HCT116 (cell line): ENCODE results near the gene NEB. TPM values are rescaled to one million over a fixed set of nuclear protein-coding genes. Genes with fewer than 3 reads are reported as not detected.
"Not testable (repeated sequence)": the region's sequence is repeated elsewhere in the genome, so short reads cannot be mapped to it uniquely, and the experiment has no call there.

Experiments used
- ATAC-seq: fragments of 200-7000 bp; cut with Tn5 transposase; 2 replicates; pipeline ENCODE4 v1.9.1; 2020; ENCODE audit warnings: mild to moderate bottlenecking, moderate library complexity
- BruUV-seq: library from RNA; stranded (reverse); fragments of 400-500 nt; replicated peaks from 2 replicates; lab custom pipeline; 2021; lab: Mats Ljungman, UMichigan
- CTCF ChIA-PET: fragments of 300-600 bp; sonication (Branson Sonifier 250); formaldehyde crosslinking; loops from one replicate; lab custom pipeline; 2021; ENCODE audit warnings: antibody characterized with exemption; lab: Charles Lee
- POLR2A ChIA-PET: fragments of 300-600, 350-600 bp; sonication (Branson Sonifier 250); formaldehyde crosslinking; loops from one replicate; lab custom pipeline; 2021; ENCODE audit warnings: antibody characterized with exemption; lab: Charles Lee
- RAD21 ChIA-PET, 2 experiments: fragments of 300-600 bp; sonication (Branson Sonifier 250); formaldehyde crosslinking; loops; one replicate each; lab custom pipeline; 2023; ENCODE audit warnings: low total read pairs in 2 of 2; ENCODE audit not compliant: uncharacterized antibody in 2 of 2, unreplicated experiment in 2 of 2, low non-redundant PET in 1 of 2; lab: Charles Lee
- DNase-seq: peaks from one replicate; pipeline ENCODE4 v3.0.0-alpha.2; 2010; ENCODE audit warnings: low read depth, low spot score
- H2AFZ ChIP-seq: fragments of 200-600 bp; shearing (Covaris generic), sonication (generic); 2 replicates; pipeline ENCODE4 v1.6.1; 2017; ENCODE audit warnings: low read depth, mixed run types, mixed read lengths, antibody characterized with exemption, low read length; ENCODE audit not compliant: poor library complexity, severe bottlenecking
- H3K27ac ChIP-seq: 2 replicates; pipeline ENCODE4 v1.5.1; 2012; ENCODE audit warnings: low read depth, low read length
- H3K27me3 ChIP-seq: fragments of 200-600 bp; sonication (generic); 2 replicates; pipeline ENCODE4 v1.6.1; 2016; ENCODE audit warnings: mixed run types, low read length, mixed read lengths; ENCODE audit not compliant: insufficient read depth
- H3K36me3 ChIP-seq, 2 experiments: fragments of 200-500 bp in 1 of 2; fragments of 200-600 bp in 1 of 2; sonication (Bioruptor generic) in 1 of 2; sonication (generic) in 1 of 2; 2 replicates each; pipeline versions ENCODE4 v1.5.1 to v1.6.1; 2014 to 2016; ENCODE audit warnings: low read length in 2 of 2, inconsistent platforms in 1 of 2, mixed read lengths in 1 of 2, mixed run types in 1 of 2; ENCODE audit not compliant: insufficient read depth in 2 of 2, control insufficient read depth in 1 of 2
- H3K4me1 ChIP-seq, 2 experiments: fragments of 200-600 bp in 1 of 2; sonication (generic) in 1 of 2; 2 replicates each; pipeline versions ENCODE4 v1.5.1 to v1.6.1; 2012 to 2017; ENCODE audit warnings: low read length in 2 of 2, inconsistent platforms in 1 of 2, mild to moderate bottlenecking in 1 of 2, mixed read lengths in 1 of 2, mixed run types in 1 of 2, moderate library complexity in 1 of 2; ENCODE audit not compliant: insufficient read depth in 2 of 2, control insufficient read depth in 1 of 2
- H3K4me2 ChIP-seq: fragments of 200-600 bp; sonication (generic); 2 replicates; pipeline ENCODE4 v1.6.1; 2017; ENCODE audit warnings: mixed run types, low read length, mixed read lengths
- H3K4me3 ChIP-seq, 2 experiments: fragments of 200-600 bp in 1 of 2; sonication (generic) in 1 of 2; replicated peaks in 1 of 2; 2 replicates each; pipeline ENCODE4 v1.5.1; 2011 to 2016; ENCODE audit warnings: low read length in 2 of 2, control low read depth in 1 of 2, low read depth in 1 of 2, mild to moderate bottlenecking in 1 of 2, mixed read lengths in 1 of 2, mixed run types in 1 of 2
- H3K79me2 ChIP-seq: fragments of 200-600 bp; sonication (generic); 2 replicates; pipeline ENCODE4 v1.6.1; 2017; ENCODE audit warnings: mild to moderate bottlenecking, mixed run types, low read length, moderate library complexity, mixed read lengths; ENCODE audit not compliant: insufficient read depth
- H3K9ac ChIP-seq: fragments of 200-600 bp; sonication (generic); 2 replicates; pipeline ENCODE4 v1.6.1; 2016; ENCODE audit warnings: low read length, mixed read lengths
- H3K9me2 ChIP-seq: fragments of 200-600 bp; sonication (generic), shearing (Covaris generic); 2 replicates; pipeline ENCODE4 v1.6.1; 2017; ENCODE audit warnings: mixed run types, mild to moderate bottlenecking, moderate library complexity; ENCODE audit not compliant: insufficient read depth
- H3K9me3 ChIP-seq, 2 experiments: fragments of 200-500 bp in 1 of 2; fragments of 200-600 bp in 1 of 2; sonication (Bioruptor generic) in 1 of 2; sonication (generic) in 1 of 2; 2 replicates each; pipeline ENCODE4 v1.6.1; 2014 to 2017; ENCODE audit warnings: low read length in 2 of 2, mixed read lengths in 2 of 2, inconsistent platforms in 1 of 2, low read depth in 1 of 2, mild to moderate bottlenecking in 1 of 2, mixed run types in 1 of 2, moderate library complexity in 1 of 2; ENCODE audit not compliant: control insufficient read depth in 1 of 2, insufficient read depth in 1 of 2
- H4K20me1 ChIP-seq: fragments of 200-600 bp; sonication (generic), shearing (Covaris generic); 2 replicates; pipeline ENCODE4 v1.6.1; 2017; ENCODE audit warnings: mixed run types, mild to moderate bottlenecking, moderate library complexity; ENCODE audit not compliant: insufficient read depth
- CEBPB ChIP-seq: IDR thresholded peaks from 2 replicates; pipeline ENCODE4 v1.6.1; 2012; ENCODE audit warnings: low read depth
- EGR1 ChIP-seq: IDR thresholded peaks from 2 replicates; pipeline ENCODE4 v1.6.1; 2012; ENCODE audit warnings: low read depth
- ELF1 ChIP-seq: IDR thresholded peaks from 2 replicates; pipeline ENCODE4 v1.6.1; 2012; ENCODE audit warnings: low read depth, borderline replicate concordance
- EZH2 ChIP-seq: fragments of 200-600 bp; sonication (generic); IDR thresholded peaks from 2 replicates; pipeline ENCODE4 v1.6.1; 2017; ENCODE audit warnings: antibody characterized with exemption, mixed run types
- FOSL1 ChIP-seq: IDR thresholded peaks from 2 replicates; pipeline ENCODE4 v1.6.1; 2012; ENCODE audit warnings: low read depth
- JUND ChIP-seq: IDR thresholded peaks from 2 replicates; pipeline ENCODE4 v1.6.1; 2012
- POLR2A ChIP-seq: IDR thresholded peaks from 2 replicates; pipeline ENCODE4 v1.7.0; 2011; ENCODE audit warnings: borderline replicate concordance; ENCODE audit not compliant: insufficient read depth, insufficient read length; ENCODE audit errors: extremely low read depth
- POLR2AphosphoS5 ChIP-seq: IDR thresholded peaks from 2 replicates; pipeline ENCODE4 v1.6.1; 2011; ENCODE audit warnings: mild to moderate bottlenecking, low read depth, low read length, moderate library complexity
- RAD21 ChIP-seq: IDR thresholded peaks from 2 replicates; pipeline ENCODE4 v1.6.1; 2012; ENCODE audit warnings: low read depth, mild to moderate bottlenecking
- SIN3A ChIP-seq: IDR thresholded peaks from 2 replicates; pipeline ENCODE4 v1.6.1; 2012; ENCODE audit warnings: low read depth
- SP1 ChIP-seq: IDR thresholded peaks from 2 replicates; pipeline ENCODE4 v1.6.1; 2012; ENCODE audit warnings: low read depth
- SRF ChIP-seq: IDR thresholded peaks from 2 replicates; pipeline ENCODE4 v1.6.1; 2012; ENCODE audit warnings: low read depth
- TCF7L2 ChIP-seq: IDR thresholded peaks from 2 replicates; pipeline ENCODE4 v1.7.0; 2011; ENCODE audit warnings: borderline replicate concordance, inconsistent platforms; ENCODE audit not compliant: insufficient read depth, insufficient read length; ENCODE audit errors: extremely low read depth
- ZFX ChIP-seq: fragments of 450-650 bp; IDR thresholded peaks from 2 replicates; pipeline ENCODE4 v1.6.1; 2017
- ZNF274 ChIP-seq: fragments of 200-500 bp; sonication (Bioruptor generic); IDR thresholded peaks from 2 replicates; pipeline ENCODE4 v1.6.1; 2014; ENCODE audit warnings: mild to moderate bottlenecking, low read depth, low read length, inconsistent platforms
- intact Hi-C: fragments of 100-400 bp; cut with micrococcal nuclease; formaldehyde crosslinking; loops from 2 replicates; pipeline ENCODE4 v1.10.0; 2022
- total RNA-seq: library from RNA; stranded (reverse); gene quantifications from one replicate; pipeline ENCODE4 v1.2.1, GENCODE V29; 2021; ENCODE audit not compliant: unreplicated experiment
- TF ChIP-seq, protein P1 (sequence below): IDR thresholded peaks from 2 replicates; pipeline ENCODE4 v1.6.1; 2011; ENCODE audit warnings: mild to moderate bottlenecking, low read length, moderate library complexity; ENCODE audit not compliant: insufficient replicate concordance; ENCODE audit errors: extremely low read depth
- TF ChIP-seq, protein P2 (sequence below): IDR thresholded peaks from 2 replicates; pipeline ENCODE4 v1.6.1; 2012
- TF ChIP-seq, protein P3 (sequence below): IDR thresholded peaks from 2 replicates; pipeline ENCODE4 v1.6.1; 2012; ENCODE audit warnings: low read depth

The NEB gene
- total RNA-seq, 1 experiment from 2014 or later = 0.34 TPM

DNA sequence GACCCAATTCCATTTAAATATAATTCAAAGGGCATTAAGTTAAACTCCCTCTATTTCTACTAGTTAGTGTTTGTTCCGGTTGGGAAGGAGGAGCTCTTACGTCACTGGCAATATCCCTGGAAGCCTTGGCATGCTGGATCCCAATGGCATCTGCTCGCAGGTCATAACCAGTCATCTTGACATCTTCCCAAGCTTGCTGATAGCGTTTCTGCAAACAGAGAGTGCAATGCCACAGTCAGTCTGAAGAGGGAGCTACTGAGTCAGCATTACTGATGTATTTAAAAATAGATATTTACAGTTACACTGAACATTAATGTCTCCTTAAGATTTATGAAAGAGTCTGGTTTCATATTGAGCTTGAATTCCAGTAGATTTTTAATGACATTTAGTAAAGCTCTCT lies 153.6 kb downstream of the NEB start:
- H4K20me1 ChIP-seq, H3K27ac ChIP-seq, RAD21 ChIA-PET, CTCF ChIA-PET, H3K27me3 ChIP-seq, H3K4me3 ChIP-seq, H3K9ac ChIP-seq, H3K9me3 ChIP-seq, H3K4me1 ChIP-seq, POLR2A ChIA-PET, DNase-seq, H3K4me2 ChIP-seq, BruUV-seq, H3K79me2 ChIP-seq, H2AFZ ChIP-seq, intact Hi-C loops, H3K36me3 ChIP-seq, H3K9me2 ChIP-seq: not testable (repeated sequence)
- ATAC-seq = peak; percentile 95

DNA sequence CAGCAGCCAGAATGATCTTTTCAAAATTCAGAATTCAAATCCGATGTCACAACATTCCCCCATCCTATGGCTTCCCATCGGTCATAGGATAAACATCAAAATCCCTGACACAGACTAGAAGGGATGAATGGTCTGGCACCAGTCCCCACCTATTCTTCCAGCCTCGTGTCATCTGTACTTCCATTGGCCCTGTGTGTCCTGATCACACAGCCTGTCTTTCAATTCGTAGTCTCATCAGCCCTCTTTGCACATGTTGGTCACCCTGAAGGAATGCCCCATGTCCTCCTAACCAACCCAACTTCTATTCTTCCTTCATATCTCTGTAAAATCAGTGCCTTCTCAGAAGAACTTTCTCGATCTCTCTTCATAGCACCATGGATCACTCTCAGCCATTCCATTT lies 157.2 kb downstream of the NEB start:
- no peaks in the 10 kb centered on the region for H3K36me3 ChIP-seq
- H3K4me1 ChIP-seq = no peaks in the 10 kb centered on the region
- H3K9ac ChIP-seq = no peak overlapping the region
- no peak for DNase-seq
- H3K27me3 ChIP-seq = no peaks in the 10 kb centered on the region
- RAD21 ChIA-PET = no interaction called here
- no peaks in the 10 kb centered on the region for H4K20me1 ChIP-seq
- H2AFZ ChIP-seq = no peak overlapping the region
- H3K4me2 ChIP-seq = no peak overlapping the region
- intact Hi-C loops = no loop called here
- H3K9me2 ChIP-seq = no peaks in the 10 kb centered on the region
- H3K27ac ChIP-seq = no peak overlapping the region
- H3K4me3 ChIP-seq = no peak overlapping the region
- H3K9me3 ChIP-seq = no peaks in the 10 kb centered on the region
- H3K79me2 ChIP-seq = no peaks in the 10 kb centered on the region
- BruUV-seq = no TSS peak
- CTCF ChIA-PET = no interaction called here
- ATAC-seq = no peak
- POLR2A ChIA-PET = no interaction called here
- TF ChIP-seq TCF7L2 (no peak), SRF (no peak), ZNF274 (no peak), ZFX (no peak), ELF1 (no peak), FOSL1 (no peak), RAD21 (no peak), CEBPB (no peak), EGR1 (no peak), EZH2 (no peak), POLR2A (no peak), JUND (no peak), SIN3A (no peak), POLR2AphosphoS5 (no peak), SP1 (no peak)
- TF ChIP-seq, protein P1, sequence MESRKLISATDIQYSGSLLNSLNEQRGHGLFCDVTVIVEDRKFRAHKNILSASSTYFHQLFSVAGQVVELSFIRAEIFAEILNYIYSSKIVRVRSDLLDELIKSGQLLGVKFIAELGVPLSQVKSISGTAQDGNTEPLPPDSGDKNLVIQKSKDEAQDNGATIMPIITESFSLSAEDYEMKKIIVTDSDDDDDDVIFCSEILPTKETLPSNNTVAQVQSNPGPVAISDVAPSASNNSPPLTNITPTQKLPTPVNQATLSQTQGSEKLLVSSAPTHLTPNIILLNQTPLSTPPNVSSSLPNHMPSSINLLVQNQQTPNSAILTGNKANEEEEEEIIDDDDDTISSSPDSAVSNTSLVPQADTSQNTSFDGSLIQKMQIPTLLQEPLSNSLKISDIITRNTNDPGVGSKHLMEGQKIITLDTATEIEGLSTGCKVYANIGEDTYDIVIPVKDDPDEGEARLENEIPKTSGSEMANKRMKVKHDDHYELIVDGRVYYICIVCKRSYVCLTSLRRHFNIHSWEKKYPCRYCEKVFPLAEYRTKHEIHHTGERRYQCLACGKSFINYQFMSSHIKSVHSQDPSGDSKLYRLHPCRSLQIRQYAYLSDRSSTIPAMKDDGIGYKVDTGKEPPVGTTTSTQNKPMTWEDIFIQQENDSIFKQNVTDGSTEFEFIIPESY = no peak
- TF ChIP-seq, protein P2, sequence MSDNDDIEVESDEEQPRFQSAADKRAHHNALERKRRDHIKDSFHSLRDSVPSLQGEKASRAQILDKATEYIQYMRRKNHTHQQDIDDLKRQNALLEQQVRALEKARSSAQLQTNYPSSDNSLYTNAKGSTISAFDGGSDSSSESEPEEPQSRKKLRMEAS = no peak
- TF ChIP-seq, protein P3, sequence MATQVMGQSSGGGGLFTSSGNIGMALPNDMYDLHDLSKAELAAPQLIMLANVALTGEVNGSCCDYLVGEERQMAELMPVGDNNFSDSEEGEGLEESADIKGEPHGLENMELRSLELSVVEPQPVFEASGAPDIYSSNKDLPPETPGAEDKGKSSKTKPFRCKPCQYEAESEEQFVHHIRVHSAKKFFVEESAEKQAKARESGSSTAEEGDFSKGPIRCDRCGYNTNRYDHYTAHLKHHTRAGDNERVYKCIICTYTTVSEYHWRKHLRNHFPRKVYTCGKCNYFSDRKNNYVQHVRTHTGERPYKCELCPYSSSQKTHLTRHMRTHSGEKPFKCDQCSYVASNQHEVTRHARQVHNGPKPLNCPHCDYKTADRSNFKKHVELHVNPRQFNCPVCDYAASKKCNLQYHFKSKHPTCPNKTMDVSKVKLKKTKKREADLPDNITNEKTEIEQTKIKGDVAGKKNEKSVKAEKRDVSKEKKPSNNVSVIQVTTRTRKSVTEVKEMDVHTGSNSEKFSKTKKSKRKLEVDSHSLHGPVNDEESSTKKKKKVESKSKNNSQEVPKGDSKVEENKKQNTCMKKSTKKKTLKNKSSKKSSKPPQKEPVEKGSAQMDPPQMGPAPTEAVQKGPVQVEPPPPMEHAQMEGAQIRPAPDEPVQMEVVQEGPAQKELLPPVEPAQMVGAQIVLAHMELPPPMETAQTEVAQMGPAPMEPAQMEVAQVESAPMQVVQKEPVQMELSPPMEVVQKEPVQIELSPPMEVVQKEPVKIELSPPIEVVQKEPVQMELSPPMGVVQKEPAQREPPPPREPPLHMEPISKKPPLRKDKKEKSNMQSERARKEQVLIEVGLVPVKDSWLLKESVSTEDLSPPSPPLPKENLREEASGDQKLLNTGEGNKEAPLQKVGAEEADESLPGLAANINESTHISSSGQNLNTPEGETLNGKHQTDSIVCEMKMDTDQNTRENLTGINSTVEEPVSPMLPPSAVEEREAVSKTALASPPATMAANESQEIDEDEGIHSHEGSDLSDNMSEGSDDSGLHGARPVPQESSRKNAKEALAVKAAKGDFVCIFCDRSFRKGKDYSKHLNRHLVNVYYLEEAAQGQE = no peak
